ENCODE results near the gene ATP2B3. TPM values are rescaled to one million over a fixed set of nuclear protein-coding genes. Genes with fewer than 3 reads are reported as not detected.
A peak's percentile ranks its signal among the peaks of the same experiment; 100 is the strongest.

The ATP2B3 gene
- total RNA-seq, 2 experiments from 2014 or later, result not detected

DNA sequence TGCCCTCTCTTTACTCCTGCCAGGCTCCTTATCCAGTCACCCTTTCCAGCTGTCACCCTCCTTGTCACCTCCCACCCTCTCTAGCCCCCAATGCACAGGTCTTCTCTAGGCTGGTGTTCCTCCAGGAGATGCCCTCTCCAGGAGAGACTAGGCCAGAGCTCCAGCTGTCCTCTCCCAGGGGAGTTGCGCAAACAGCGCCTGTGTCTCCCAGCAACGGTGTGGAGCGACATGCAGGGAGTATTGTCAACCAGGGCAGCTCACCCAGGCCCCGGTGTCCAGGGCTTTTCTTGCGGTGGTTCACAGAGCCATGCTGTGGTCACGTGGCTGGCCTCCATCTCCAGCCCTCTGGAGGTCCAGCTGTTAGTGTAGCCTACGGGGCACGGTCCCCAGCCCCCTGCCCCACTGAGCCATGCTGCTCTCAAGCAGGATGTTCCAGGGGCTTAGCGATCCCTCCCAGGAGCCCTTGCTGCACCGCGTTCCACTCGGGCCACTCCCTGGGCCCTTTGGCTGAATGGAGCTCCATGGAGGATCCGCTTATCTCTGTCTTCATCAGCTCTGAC is 46.7 kb downstream of the ATP2B3 start:
- Mint-ChIP-seq H3K27me3 (no peaks in the 10 kb centered on the region), H3K27ac (no peak overlapping the region), H3K4me1 (no peaks in the 10 kb centered on the region), H3K36me3 (no peaks in the 10 kb centered on the region), H3K4me3 (no peak overlapping the region), H3K9me3 (ENCODE audit: low read depth) (no peaks in the 10 kb centered on the region)
- ATAC-seq (no peak), DNase-seq (no peak)
- CTCF ChIA-PET, result interaction anchor here (1.7 to 1.8 kb wide), 2 partner anchors 24 to 104 kb away, joined by 3 to 4 read pairs; no protein-coding TSS in a partner anchor

DNA sequence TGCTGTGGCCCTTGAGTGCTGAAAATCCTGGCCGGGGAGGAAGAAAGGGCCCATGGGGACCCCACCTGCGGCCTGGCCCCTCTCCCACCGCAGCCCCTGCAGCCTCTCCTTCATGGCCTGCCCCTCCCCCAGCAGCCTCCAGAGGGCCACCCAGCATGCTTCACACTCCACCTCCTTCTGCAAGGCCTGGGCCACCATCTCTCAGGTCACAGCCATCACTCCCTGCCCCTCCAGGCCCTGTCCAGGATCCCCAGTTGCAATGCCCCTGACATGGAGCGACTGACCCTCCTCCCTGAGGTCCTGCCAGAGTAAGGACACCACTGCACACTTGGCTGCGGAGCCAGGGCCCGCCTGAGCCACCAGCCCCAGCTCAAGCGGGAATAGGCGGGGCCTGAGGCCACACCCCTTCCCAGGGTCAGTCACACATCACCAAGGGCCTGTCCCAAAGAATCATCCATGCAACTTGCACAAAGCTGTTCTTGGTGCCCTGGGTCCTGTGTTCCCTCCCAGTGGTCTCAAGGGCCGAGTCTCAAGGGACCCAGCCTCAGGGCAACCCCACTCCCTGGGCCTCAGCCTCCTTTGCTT is 48.6 kb downstream of the ATP2B3 start:
- Mint-ChIP-seq H3K36me3 (no peaks in the 10 kb centered on the region), H3K27me3 (no peaks in the 10 kb centered on the region), H3K27ac (no peak overlapping the region), H3K4me3 (no peak overlapping the region), H3K9me3 (ENCODE audit: low read depth) (no peaks in the 10 kb centered on the region), H3K4me1 (no peaks in the 10 kb centered on the region)
- ATAC-seq (no peak), DNase-seq (no peak)
- CTCF ChIA-PET, result interaction anchor here (1.8 kb wide), 1 partner anchor 102 kb away, joined by 3 read pairs; no protein-coding TSS in a partner anchor

- Mint-ChIP-seq H3K27me3 (no peaks in the 10 kb centered on the region), H3K9me3 (ENCODE audit: low read depth) (no peaks in the 10 kb centered on the region), H3K4me3 (no peak overlapping the region), H3K4me1 (no peaks in the 10 kb centered on the region), H3K36me3 (no peaks in the 10 kb centered on the region), H3K27ac (no peak overlapping the region)
- no peak for DNase-seq
- ATAC-seq, result no peak
- CTCF ChIA-PET, result interaction anchor here (1.6 kb wide), 1 partner anchor 10 kb away, joined by 3 read pairs; no protein-coding TSS in a partner anchor
Measured at GRCh38 chrX:153568451-153569011, 51.1 kb downstream of the ATP2B3 start.

DNA sequence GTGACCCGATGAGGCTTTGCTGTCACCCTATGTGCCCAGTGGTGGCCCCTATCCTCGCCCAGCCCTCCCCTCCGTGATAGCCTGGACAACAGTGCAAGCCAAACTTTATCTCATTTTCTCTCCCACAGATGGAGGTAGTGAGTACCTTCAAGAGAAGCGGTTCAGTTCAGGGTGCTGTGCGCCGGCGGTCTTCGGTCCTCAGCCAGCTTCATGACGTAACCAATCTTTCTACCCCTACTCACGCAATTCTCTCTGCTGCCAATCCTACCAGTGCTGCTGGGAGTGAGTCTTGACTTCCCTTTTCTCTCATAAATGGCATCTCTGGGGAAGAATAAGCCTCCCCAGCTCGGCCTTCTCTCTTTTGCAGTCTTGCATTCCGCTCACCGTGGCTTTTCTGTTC is 52.0 kb downstream of the ATP2B3 start:
- no peaks in the 10 kb centered on the region for H3K27me3 Mint-ChIP-seq
- ATAC-seq (no peak), DNase-seq (no peak)
- no peaks in the 10 kb centered on the region for H3K4me1 Mint-ChIP-seq
- CTCF ChIA-PET, result interaction anchor here (1.6 kb wide), 1 partner anchor 9 kb away, joined by 3 read pairs; no protein-coding TSS in a partner anchor
- no peak overlapping the region for H3K27ac Mint-ChIP-seq
- H3K4me3 Mint-ChIP-seq, result no peak overlapping the region
- no peaks in the 10 kb centered on the region for H3K36me3 Mint-ChIP-seq
- H3K9me3 Mint-ChIP-seq (ENCODE audit: low read depth), result no peaks in the 10 kb centered on the region

- H3K4me1 Mint-ChIP-seq, result no peaks in the 10 kb centered on the region
- H3K4me3 Mint-ChIP-seq, result no peak overlapping the region
- CTCF ChIA-PET, result no interaction called here
- H3K9me3 Mint-ChIP-seq (ENCODE audit: low read depth), result no peaks in the 10 kb centered on the region
- ATAC-seq (no peak), DNase-seq (no peak)
- H3K27me3 Mint-ChIP-seq, result no peaks in the 10 kb centered on the region
- no peaks in the 10 kb centered on the region for H3K36me3 Mint-ChIP-seq
- no peak overlapping the region for H3K27ac Mint-ChIP-seq
Measured at GRCh38 chrX:153571534-153571908, 54.1 kb downstream of the ATP2B3 start.

GRCh38 chrX:153572601-153573000 is 55.2 kb downstream of the ATP2B3 start:
- DNase-seq (no peak), ATAC-seq (no peak)
- H3K4me3 Mint-ChIP-seq, result no peak overlapping the region
- no peaks in the 10 kb centered on the region for H3K27me3 Mint-ChIP-seq
- no peaks in the 10 kb centered on the region for H3K36me3 Mint-ChIP-seq
- no peak overlapping the region for H3K27ac Mint-ChIP-seq
- H3K4me1 Mint-ChIP-seq, result no peaks in the 10 kb centered on the region
- no peaks in the 10 kb centered on the region for H3K9me3 Mint-ChIP-seq (ENCODE audit: low read depth)
- CTCF ChIA-PET, result no interaction called here

- Mint-ChIP-seq H3K27ac (no peak overlapping the region), H3K27me3 (no peaks in the 10 kb centered on the region), H3K36me3 (no peaks in the 10 kb centered on the region), H3K4me3 (no peak overlapping the region), H3K4me1 (no peaks in the 10 kb centered on the region), H3K9me3 (ENCODE audit: low read depth) (no peaks in the 10 kb centered on the region)
- ATAC-seq (no peak), DNase-seq (no peak)
- CTCF ChIA-PET, result no interaction called here
Measured at GRCh38 chrX:153573984-153574383, 56.5 kb downstream of the ATP2B3 start.

GRCh38 chrX:153576239-153576870 is 58.9 kb downstream of the ATP2B3 start:
- DNase-seq, result no peak
- H3K4me1 Mint-ChIP-seq, result no peaks in the 10 kb centered on the region
- H3K27ac Mint-ChIP-seq, result no peak overlapping the region
- CTCF ChIA-PET, result interaction anchor here (1.4 kb wide), 1 partner anchor 91 kb away, joined by 3 read pairs; no protein-coding TSS in a partner anchor
- H3K4me3 Mint-ChIP-seq, result no peak overlapping the region
- H3K9me3 Mint-ChIP-seq (ENCODE audit: low read depth), result no peaks in the 10 kb centered on the region
- no peak for ATAC-seq
- no peaks in the 10 kb centered on the region for H3K27me3 Mint-ChIP-seq
- H3K36me3 Mint-ChIP-seq, result no peaks in the 10 kb centered on the region

GRCh38 chrX:153576961-153577360 is 59.5 kb downstream of the ATP2B3 start:
- DNase-seq (no peak), ATAC-seq (no peak)
- no peaks in the 10 kb centered on the region for H3K9me3 Mint-ChIP-seq (ENCODE audit: low read depth)
- CTCF ChIA-PET, result interaction anchor here (1.1 to 1.4 kb wide), 2 partner anchors 37 to 90 kb away, joined by 3 to 4 read pairs; no protein-coding TSS in a partner anchor
- no peak overlapping the region for H3K27ac Mint-ChIP-seq
- no peak overlapping the region for H3K4me3 Mint-ChIP-seq
- H3K27me3 Mint-ChIP-seq, result no peaks in the 10 kb centered on the region
- no peaks in the 10 kb centered on the region for H3K4me1 Mint-ChIP-seq
- H3K36me3 Mint-ChIP-seq, result no peaks in the 10 kb centered on the region

DNA sequence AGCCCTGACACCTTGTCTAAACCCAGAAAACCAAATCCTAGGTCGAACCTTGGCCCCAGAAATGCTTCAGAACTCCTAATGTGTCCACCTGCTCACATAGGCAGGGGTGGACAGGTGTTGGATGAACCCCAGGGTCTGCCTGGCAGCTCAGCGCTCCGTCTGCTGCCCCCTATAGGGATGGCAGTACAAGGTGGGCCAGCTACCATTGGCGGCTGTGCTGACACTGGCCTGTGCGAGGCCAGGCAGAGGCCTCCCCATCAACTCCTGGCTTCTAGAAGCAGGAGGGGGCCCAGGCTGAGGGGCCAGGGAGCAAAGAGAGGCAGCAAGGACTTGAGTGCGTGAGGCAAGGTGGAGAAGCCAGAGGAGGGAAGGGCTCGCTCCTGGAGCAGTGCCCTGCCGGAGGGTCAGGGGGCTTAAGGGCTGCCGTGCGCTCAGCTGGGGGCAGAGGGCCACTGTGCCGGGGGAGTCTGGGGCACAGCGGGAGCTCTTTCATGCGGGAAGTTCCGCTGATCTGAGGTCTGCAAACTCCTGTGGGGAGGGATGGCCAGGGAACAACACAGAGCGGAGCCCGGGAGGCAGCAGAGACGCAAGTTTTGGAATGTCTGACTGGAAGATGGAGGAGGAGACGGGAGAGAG is 60.9 kb downstream of the ATP2B3 start:
- Mint-ChIP-seq H3K4me3 (no peak overlapping the region), H3K9me3 (ENCODE audit: low read depth) (no peaks in the 10 kb centered on the region), H3K36me3 (no peaks in the 10 kb centered on the region), H3K4me1 (peaks cover 9% of the 10 kb centered on the region), H3K27ac (no peak overlapping the region), H3K27me3 (no peaks in the 10 kb centered on the region)
- no peak for ATAC-seq
- DNase-seq, result no peak
- CTCF ChIA-PET, result interaction anchor here (0.9 kb wide), 1 partner anchor 9 kb away, joined by 3 read pairs; no protein-coding TSS in a partner anchor

DNA sequence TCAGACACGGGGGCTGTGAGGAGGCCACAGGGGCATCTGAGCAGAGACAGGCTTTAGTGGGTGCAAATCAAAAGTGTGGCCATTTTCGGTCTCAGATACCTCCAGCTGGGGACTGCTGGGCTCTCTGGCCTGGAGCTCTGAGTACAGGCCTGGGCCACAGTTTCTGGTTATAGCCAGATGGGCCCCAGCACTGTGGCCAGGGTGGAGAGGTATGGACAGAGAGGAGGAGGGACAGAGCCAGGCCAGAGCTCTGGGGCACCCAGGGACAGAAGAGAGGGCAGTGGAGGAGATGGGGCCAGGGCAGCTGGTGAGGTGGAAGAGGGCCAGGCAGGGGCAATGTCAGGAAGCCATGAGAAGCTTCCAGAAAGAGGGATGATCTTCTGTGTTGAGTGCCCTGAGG is 61.4 kb downstream of the ATP2B3 start:
- H3K9me3 Mint-ChIP-seq (ENCODE audit: low read depth), result no peaks in the 10 kb centered on the region
- no peak for ATAC-seq
- no peaks in the 10 kb centered on the region for H3K36me3 Mint-ChIP-seq
- H3K27ac Mint-ChIP-seq, result no peak overlapping the region
- no peaks in the 10 kb centered on the region for H3K27me3 Mint-ChIP-seq
- DNase-seq, result no peak
- peaks cover 15% of the 10 kb centered on the region for H3K4me1 Mint-ChIP-seq
- no peak overlapping the region for H3K4me3 Mint-ChIP-seq
- CTCF ChIA-PET, result interaction anchor here (0.9 kb wide), 1 partner anchor 10 kb away, joined by 3 read pairs; no protein-coding TSS in a partner anchor

- H3K27ac Mint-ChIP-seq, result no peak overlapping the region
- CTCF ChIA-PET, result interaction anchor here (0.6 kb wide), 1 partner anchor 9 kb away, joined by 3 read pairs; no protein-coding TSS in a partner anchor
- H3K4me1 Mint-ChIP-seq, result peaks cover 18% of the 10 kb centered on the region
- DNase-seq, result no peak
- no peak overlapping the region for H3K4me3 Mint-ChIP-seq
- H3K36me3 Mint-ChIP-seq, result no peaks in the 10 kb centered on the region
- no peak for ATAC-seq
- no peaks in the 10 kb centered on the region for H3K27me3 Mint-ChIP-seq
- no peaks in the 10 kb centered on the region for H3K9me3 Mint-ChIP-seq (ENCODE audit: low read depth)
Measured at GRCh38 chrX:153580700-153581386, 63.4 kb downstream of the ATP2B3 start.

DNA sequence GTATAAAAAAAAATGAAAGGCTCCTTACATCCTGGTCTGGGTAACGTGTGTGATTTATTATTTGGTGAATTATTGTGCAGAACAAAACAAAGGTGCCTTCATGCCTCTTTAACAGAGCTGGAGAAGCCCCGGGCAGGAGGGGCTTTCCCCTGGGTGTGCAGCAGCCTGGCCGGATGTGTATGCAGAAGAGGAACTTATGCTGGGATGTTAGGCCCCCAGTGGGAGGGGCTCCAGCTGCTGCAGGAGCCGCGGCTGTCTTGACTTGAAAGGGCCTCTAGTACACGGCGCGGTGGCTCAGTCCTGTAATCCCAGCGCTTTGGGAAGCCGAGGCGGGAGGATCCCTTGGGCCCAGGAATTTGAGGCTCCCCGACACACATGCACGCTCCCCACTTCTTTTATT is 65.5 kb downstream of the ATP2B3 start:
- no peaks in the 10 kb centered on the region for H3K27me3 Mint-ChIP-seq

More for the DNA sequence above, 65.5 kb downstream of the ATP2B3 start:
- CTCF ChIA-PET, result interaction anchor here (1.1 kb wide), 1 partner anchor 43 kb away, joined by 4 read pairs; no protein-coding TSS in a partner anchor
- ATAC-seq (peak; percentile 98), DNase-seq (peak; percentile 76)
- H3K4me3 Mint-ChIP-seq, result no peak overlapping the region
- no peaks in the 10 kb centered on the region for H3K9me3 Mint-ChIP-seq (ENCODE audit: low read depth)
- peaks cover 18% of the 10 kb centered on the region for H3K4me1 Mint-ChIP-seq
- no peak overlapping the region for H3K27ac Mint-ChIP-seq
- peaks cover 5% of the 10 kb centered on the region for H3K36me3 Mint-ChIP-seq
